GM12801 (cell line): ENCODE results near the gene FBN1.

ENCODE experiments used
- TF ChIP-seq, protein P1 (sequence below): IDR thresholded peaks from one replicate; pipeline ENCODE4 v1.5.1; 2011; ENCODE audit warnings: control low read depth; ENCODE audit not compliant: insufficient read length; ENCODE audit errors: extremely low read depth

The FBN1 gene

DNA sequence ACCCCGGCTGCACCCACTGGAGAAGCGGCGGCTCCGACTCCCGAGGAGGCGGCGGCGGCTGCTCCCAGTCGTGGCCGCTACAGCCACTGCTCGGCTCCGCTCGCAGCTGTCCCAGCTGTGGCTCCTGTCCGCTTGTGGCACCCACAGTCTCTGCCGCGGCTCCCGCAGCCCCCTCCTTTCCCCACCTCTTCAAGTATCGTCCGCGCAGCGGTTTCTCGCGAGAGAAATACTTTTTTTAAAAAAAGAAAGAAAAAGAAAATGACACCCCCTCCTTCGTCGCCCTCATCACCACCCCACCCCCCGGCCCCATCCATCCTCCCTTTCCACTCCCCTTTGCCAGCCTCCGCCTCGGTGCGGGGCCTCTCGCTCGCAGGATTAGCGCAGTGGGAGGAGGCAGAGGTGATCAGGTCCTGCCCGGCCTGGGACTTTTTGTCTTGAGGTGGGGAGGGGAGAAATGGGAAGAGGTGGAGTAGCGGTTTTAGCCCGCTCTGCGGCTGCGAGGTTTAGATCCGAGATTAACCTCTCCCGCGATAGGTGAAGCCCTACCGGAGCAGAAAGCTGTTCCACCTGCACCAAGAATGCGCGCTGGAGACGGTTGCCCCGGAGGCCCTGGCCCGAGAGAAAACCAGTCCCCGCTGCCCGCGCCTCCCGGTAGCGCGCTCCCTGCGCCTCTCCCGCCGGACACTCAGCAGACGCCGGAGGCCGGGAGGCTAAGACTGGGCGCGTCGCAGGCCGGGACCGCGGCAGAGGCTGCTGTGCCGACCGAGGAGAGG is at the start of gene FBN1:
Gene FBN1 (minus strand): TSS at position 152 of the 773 bp plus-strand sequence. CDS start 940 bp downstream, outside the sequence.
- TF ChIP-seq, protein P1, sequence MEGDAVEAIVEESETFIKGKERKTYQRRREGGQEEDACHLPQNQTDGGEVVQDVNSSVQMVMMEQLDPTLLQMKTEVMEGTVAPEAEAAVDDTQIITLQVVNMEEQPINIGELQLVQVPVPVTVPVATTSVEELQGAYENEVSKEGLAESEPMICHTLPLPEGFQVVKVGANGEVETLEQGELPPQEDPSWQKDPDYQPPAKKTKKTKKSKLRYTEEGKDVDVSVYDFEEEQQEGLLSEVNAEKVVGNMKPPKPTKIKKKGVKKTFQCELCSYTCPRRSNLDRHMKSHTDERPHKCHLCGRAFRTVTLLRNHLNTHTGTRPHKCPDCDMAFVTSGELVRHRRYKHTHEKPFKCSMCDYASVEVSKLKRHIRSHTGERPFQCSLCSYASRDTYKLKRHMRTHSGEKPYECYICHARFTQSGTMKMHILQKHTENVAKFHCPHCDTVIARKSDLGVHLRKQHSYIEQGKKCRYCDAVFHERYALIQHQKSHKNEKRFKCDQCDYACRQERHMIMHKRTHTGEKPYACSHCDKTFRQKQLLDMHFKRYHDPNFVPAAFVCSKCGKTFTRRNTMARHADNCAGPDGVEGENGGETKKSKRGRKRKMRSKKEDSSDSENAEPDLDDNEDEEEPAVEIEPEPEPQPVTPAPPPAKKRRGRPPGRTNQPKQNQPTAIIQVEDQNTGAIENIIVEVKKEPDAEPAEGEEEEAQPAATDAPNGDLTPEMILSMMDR = no peak

DNA sequence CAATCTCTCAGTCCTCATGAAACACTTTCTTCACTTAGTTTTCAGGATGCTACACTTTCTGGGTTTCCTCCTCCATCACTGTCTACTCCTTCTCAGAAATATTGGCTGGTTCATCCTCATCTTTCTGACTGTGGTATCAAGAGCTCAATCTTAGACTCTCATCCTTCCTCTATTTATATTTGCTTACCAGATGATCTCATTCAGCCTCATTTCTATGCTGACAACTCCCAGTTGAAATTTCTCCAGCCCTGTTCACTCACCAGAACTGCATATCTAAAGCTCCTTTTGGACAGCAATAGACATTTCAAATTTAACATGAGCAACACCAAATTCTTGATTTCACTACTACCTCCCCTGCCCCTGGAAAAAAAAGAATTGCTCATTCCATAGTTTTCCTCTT is 48.0 kb upstream of the FBN1 start:
- TF ChIP-seq, protein P1 = no peak

DNA sequence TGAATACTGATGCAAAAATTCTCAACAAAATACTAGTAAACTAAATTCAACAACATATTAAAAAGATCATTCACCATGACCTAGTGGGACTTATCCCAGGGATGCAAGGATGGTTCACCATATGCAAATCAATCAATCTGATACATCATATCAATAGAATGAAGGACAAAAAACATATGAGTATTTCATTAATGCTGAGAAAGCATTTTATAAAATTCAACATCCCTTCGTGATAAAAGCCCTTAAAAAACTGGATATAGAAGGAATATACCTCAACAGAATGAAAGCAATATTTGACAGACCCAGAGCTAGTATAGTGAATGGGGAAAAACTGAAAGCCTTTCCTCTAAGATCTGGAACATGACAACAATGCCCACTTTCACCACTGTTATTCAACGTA is 43.0 kb upstream of the FBN1 start:
- TF ChIP-seq, protein P1 = no peak

DNA sequence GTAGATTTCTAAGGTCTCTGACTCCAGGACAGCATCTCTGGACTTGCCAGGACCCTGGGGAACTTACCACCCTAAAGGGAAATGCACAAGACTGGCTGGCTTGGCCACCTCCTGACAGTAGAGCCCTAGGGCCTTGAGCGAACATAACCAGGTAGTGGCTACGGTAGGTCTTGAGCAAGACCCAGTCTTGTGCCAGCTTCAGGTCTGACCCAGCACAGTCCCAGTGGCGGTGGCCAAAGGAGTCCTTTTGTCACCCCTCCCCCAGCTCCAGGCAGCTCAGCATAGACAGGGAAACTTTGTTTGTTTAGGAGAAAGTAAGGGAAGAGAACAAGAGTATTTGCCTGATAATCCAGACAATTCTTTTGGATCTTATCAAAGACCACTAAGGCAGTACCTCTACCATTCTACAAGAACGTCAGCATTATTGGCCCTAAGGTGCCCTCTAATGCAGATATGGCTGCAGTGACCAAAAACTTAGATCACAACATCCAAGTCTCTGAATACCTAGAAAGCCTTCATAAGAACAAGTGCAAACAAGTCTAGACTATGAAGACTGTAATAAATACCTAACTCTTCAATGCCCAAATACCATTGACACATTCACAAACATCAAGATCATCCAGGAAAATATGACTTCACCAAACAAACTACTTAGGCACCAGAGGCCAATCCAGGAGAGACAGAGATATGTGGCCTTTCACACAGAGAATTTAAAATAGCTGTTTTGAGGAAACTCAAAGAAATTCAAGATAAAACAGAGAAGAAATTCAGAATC is 38.7 kb upstream of the FBN1 start:
- TF ChIP-seq, protein P1 = no peak

DNA sequence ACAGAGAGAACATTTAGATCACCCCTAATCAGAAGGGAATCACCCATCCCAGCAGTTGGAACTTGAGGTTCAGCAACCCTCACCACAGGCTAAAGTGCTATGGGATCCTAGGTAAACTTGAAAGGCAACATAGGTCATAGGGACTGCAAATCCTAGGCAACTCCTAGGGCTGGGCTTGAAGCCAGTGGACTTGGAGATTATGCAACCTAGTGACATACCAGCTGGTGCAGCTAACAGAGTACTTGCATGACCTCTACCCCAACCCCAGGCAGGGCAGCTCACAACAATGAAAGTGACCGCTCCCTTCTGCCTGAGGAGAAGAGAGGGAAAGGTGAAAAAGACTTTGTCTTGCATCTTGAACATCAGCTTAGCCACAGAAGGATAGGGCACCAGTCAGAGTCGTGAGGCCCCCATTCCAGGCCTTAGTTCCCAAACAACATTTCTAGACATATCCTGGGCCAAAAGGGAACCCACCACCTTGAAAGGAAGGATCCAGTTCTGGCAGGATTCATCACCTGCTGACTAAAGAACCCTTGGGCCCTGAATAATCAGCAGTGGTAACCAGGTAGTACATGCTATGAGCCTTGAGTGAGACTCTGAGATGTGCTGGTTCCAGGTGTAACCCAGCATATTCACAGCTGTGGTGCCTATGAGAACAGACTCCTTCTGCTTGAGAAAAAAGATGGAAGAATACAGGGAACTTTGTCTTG is 37.6 kb upstream of the FBN1 start:
- TF ChIP-seq, protein P1 = no peak

DNA sequence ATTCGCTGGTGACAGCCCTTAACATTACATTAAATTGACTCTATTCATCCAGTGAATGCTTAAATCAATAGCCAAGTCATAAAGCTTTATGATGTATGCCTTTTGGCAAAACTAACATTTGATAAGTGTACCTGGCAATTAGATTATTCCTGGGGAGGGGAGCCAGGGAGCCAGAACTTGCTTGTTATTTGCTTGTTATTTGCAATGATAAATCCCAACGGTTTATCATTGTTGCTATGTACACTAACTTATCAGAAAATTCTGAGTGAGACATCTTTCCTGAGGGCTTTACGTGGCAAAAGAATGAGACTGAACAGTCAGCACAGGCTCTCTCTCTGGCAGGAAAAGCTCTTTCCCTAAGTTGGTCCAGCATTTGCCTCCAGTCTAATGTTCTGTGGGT is 35.8 kb upstream of the FBN1 start:
- TF ChIP-seq, protein P1 = no peak

DNA sequence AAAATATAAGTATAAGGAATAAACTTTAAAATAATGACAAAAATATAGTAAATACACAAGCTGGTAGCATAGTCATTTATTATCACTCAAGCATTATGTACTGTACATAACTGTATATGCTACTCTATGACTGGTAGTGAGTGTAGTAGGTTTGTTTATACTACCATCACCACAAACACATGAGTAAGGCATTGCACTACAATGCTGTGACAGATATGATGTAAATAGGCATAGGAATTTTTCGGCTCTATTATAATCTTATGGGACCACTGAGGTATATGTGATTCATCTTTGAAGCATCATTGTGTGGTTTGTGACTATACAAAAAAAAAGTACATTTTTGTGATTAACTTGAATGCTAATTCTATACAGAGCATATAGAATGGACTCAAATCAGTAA is 35.3 kb upstream of the FBN1 start:
- TF ChIP-seq, protein P1 = no peak
